HEK293T (cell line): Measurements from ENCODE around the gene SAMHD1.

Source experiments
- ARNT ChIP-seq: fragments of 450-650 bp; IDR thresholded peaks from 2 replicates; pipeline ENCODE4 v1.6.1; 2017; ENCODE audit warnings: mild to moderate bottlenecking
- BHLHE40 ChIP-seq: fragments of 450-650 bp; IDR thresholded peaks from 2 replicates; pipeline ENCODE4 v1.6.1; 2016; ENCODE audit warnings: mild to moderate bottlenecking, moderate library complexity, borderline replicate concordance
- CTBP1 ChIP-seq: fragments of 450-650 bp; IDR thresholded peaks from 2 replicates; pipeline ENCODE4 v1.6.1; 2016; ENCODE audit warnings: borderline replicate concordance
- FOXA1 ChIP-seq: fragments of 450-650 bp; IDR thresholded peaks from 2 replicates; pipeline ENCODE4 v1.6.1; 2016; ENCODE audit warnings: mild to moderate bottlenecking
- FOXK2 ChIP-seq: fragments of 450-650 bp; IDR thresholded peaks from 2 replicates; pipeline ENCODE4 v1.6.1; 2016; ENCODE audit warnings: mild to moderate bottlenecking
- FOXM1 ChIP-seq: fragments of 450-650 bp; IDR thresholded peaks from 2 replicates; pipeline ENCODE4 v1.6.1; 2017; ENCODE audit warnings: mild to moderate bottlenecking, borderline replicate concordance
- HDGF ChIP-seq: fragments of 450-650 bp; IDR thresholded peaks from 2 replicates; pipeline ENCODE4 v1.6.1; 2017; ENCODE audit warnings: antibody characterized with exemption, borderline replicate concordance
- NFRKB ChIP-seq: fragments of 450-650 bp; IDR thresholded peaks from 2 replicates; pipeline ENCODE4 v1.6.1; 2016; ENCODE audit warnings: mild to moderate bottlenecking, moderate library complexity
- PKNOX1 ChIP-seq: fragments of 450-650 bp; IDR thresholded peaks from 2 replicates; pipeline ENCODE4 v1.6.1; 2016
- SP1 ChIP-seq: fragments of 450-650 bp; IDR thresholded peaks from 2 replicates; pipeline ENCODE4 v1.6.1; 2017
- TARDBP ChIP-seq: fragments of 450-650 bp; IDR thresholded peaks from 2 replicates; pipeline ENCODE4 v1.6.1; 2016
- ZNF384 ChIP-seq: fragments of 450-650 bp; IDR thresholded peaks from 2 replicates; pipeline ENCODE4 v1.6.1; 2016

- TF ChIP-seq FOXK2 (no peak), CTBP1 (no peak), FOXM1 (no peak), ARNT (no peak), NFRKB (no peak), BHLHE40 (no peak), FOXA1 (no peak), SP1 (no peak), ZNF384 (no peak), PKNOX1 (no peak), HDGF (no peak), TARDBP (no peak)
These were observed 100.0 kb downstream of the SAMHD1 start for GRCh38 chr20:36851490-36851889.
